Activated naive CD8-positive, alpha-beta T cell treated with anti-CD3 and anti-CD28 coated beads for 36 hours (primary cell): ENCODE measurements around the gene MAML3. TPM values are rescaled to one million over a fixed set of nuclear protein-coding genes. Genes with fewer than 3 reads are reported as not detected.

Experiments
- DNase-seq: peaks from one replicate; pipeline ENCODE4 v3.0.0; 2021
- H3K27ac Mint-ChIP-seq: one replicate; pipeline ENCODE4 v1.8.0; 2022; ENCODE audit warnings: mild to moderate bottlenecking, moderate library complexity, mixed read lengths
- H3K27me3 Mint-ChIP-seq: one replicate; pipeline ENCODE4 v1.8.0; 2022; ENCODE audit warnings: mild to moderate bottlenecking, mixed read lengths
- H3K36me3 Mint-ChIP-seq: one replicate; pipeline ENCODE4 v1.8.0; 2021; ENCODE audit warnings: mild to moderate bottlenecking, mixed read lengths
- H3K4me1 Mint-ChIP-seq: one replicate; pipeline ENCODE4 v1.8.0; 2021; ENCODE audit warnings: mixed read lengths
- H3K4me3 Mint-ChIP-seq: one replicate; pipeline ENCODE4 v1.8.0; 2022; ENCODE audit warnings: mild to moderate bottlenecking, moderate library complexity, mixed read lengths
- H3K9me3 Mint-ChIP-seq: one replicate; pipeline ENCODE4 v1.8.0; 2022; ENCODE audit warnings: mixed read lengths
- total RNA-seq, 2 experiments: library from RNA; stranded (reverse); gene quantifications; one replicate each; pipeline ENCODE4 v1.2.3, GENCODE V29; 2021

Gene MAML3
- total RNA-seq, 2 experiments from 2014 or later: 2.1 to 2.3 TPM

- H3K27me3 Mint-ChIP-seq: no peaks in the 10 kb centered on the region
- H3K27ac Mint-ChIP-seq: no peak overlapping the region
- H3K9me3 Mint-ChIP-seq: no peaks in the 10 kb centered on the region
- no peak for DNase-seq
- no peaks in the 10 kb centered on the region for H3K4me1 Mint-ChIP-seq
- no peaks in the 10 kb centered on the region for H3K36me3 Mint-ChIP-seq
- H3K4me3 Mint-ChIP-seq: no peak overlapping the region
Observed at GRCh38 chr4:139797287-139797686, 356.7 kb downstream of the MAML3 start.

GRCh38 chr4:139795527-139796314, 358.3 kb downstream of the MAML3 start:
- DNase-seq: no peak
- Mint-ChIP-seq H3K27ac (no peak overlapping the region), H3K4me1 (no peaks in the 10 kb centered on the region), H3K4me3 (no peak overlapping the region), H3K36me3 (no peaks in the 10 kb centered on the region), H3K9me3 (no peaks in the 10 kb centered on the region), H3K27me3 (no peaks in the 10 kb centered on the region)

GRCh38 chr4:139794158-139794954, 359.6 kb downstream of the MAML3 start:
- Mint-ChIP-seq H3K4me1 (no peaks in the 10 kb centered on the region), H3K4me3 (no peak overlapping the region), H3K27me3 (no peaks in the 10 kb centered on the region), H3K9me3 (no peaks in the 10 kb centered on the region), H3K36me3 (no peaks in the 10 kb centered on the region), H3K27ac (no peak overlapping the region)
- DNase-seq: no peak

- Mint-ChIP-seq H3K36me3 (no peaks in the 10 kb centered on the region), H3K9me3 (no peaks in the 10 kb centered on the region), H3K4me3 (no peak overlapping the region), H3K27me3 (no peaks in the 10 kb centered on the region), H3K4me1 (peaks cover 3% of the 10 kb centered on the region), H3K27ac (no peak overlapping the region)
- no peak for DNase-seq
Observed at GRCh38 chr4:139791681-139792080, 362.3 kb downstream of the MAML3 start.

GRCh38 chr4:139790291-139790690, 363.7 kb downstream of the MAML3 start:
- Mint-ChIP-seq H3K9me3 (no peaks in the 10 kb centered on the region), H3K27ac (no peak overlapping the region), H3K36me3 (no peaks in the 10 kb centered on the region), H3K4me3 (no peak overlapping the region), H3K4me1 (peaks cover 3% of the 10 kb centered on the region), H3K27me3 (no peaks in the 10 kb centered on the region)
- DNase-seq: no peak

- peaks cover 3% of the 10 kb centered on the region for H3K4me1 Mint-ChIP-seq
- H3K36me3 Mint-ChIP-seq: no peaks in the 10 kb centered on the region
- H3K4me3 Mint-ChIP-seq: no peak overlapping the region
- no peak for DNase-seq
- H3K9me3 Mint-ChIP-seq: no peaks in the 10 kb centered on the region
- no peak overlapping the region for H3K27ac Mint-ChIP-seq
- no peaks in the 10 kb centered on the region for H3K27me3 Mint-ChIP-seq
Observed at GRCh38 chr4:139789096-139789654, 364.8 kb downstream of the MAML3 start.

GRCh38 chr4:139786494-139787354, 367.3 kb downstream of the MAML3 start:
- Mint-ChIP-seq H3K27me3 (no peaks in the 10 kb centered on the region), H3K4me3 (no peak overlapping the region), H3K27ac (no peak overlapping the region), H3K4me1 (peaks cover 3% of the 10 kb centered on the region), H3K36me3 (no peaks in the 10 kb centered on the region), H3K9me3 (no peaks in the 10 kb centered on the region)
- DNase-seq: no peak

- Mint-ChIP-seq H3K9me3 (no peaks in the 10 kb centered on the region), H3K27ac (no peak overlapping the region), H3K27me3 (no peaks in the 10 kb centered on the region), H3K4me1 (peaks cover 3% of the 10 kb centered on the region), H3K4me3 (no peak overlapping the region), H3K36me3 (no peaks in the 10 kb centered on the region)
- no peak for DNase-seq
Observed at GRCh38 chr4:139785356-139785755, 368.6 kb downstream of the MAML3 start.

- Mint-ChIP-seq H3K27me3 (no peaks in the 10 kb centered on the region), H3K4me1 (peaks cover 3% of the 10 kb centered on the region), H3K27ac (no peak overlapping the region), H3K9me3 (no peaks in the 10 kb centered on the region), H3K36me3 (no peaks in the 10 kb centered on the region), H3K4me3 (no peak overlapping the region)
- DNase-seq: no peak
Observed at GRCh38 chr4:139783741-139784484, 370.1 kb downstream of the MAML3 start.

- Mint-ChIP-seq H3K27ac (no peak overlapping the region), H3K9me3 (no peaks in the 10 kb centered on the region), H3K27me3 (no peaks in the 10 kb centered on the region), H3K4me3 (no peak overlapping the region), H3K36me3 (no peaks in the 10 kb centered on the region), H3K4me1 (peaks cover 3% of the 10 kb centered on the region)
- no peak for DNase-seq
Observed at GRCh38 chr4:139782926-139783522, 371.0 kb downstream of the MAML3 start.

- Mint-ChIP-seq H3K4me1 (no peaks in the 10 kb centered on the region), H3K27ac (no peak overlapping the region), H3K36me3 (peaks cover 4% of the 10 kb centered on the region), H3K4me3 (no peak overlapping the region), H3K9me3 (no peaks in the 10 kb centered on the region), H3K27me3 (no peaks in the 10 kb centered on the region)
- DNase-seq: no peak
Observed at GRCh38 chr4:139781066-139781465, 372.9 kb downstream of the MAML3 start.

- H3K27me3 Mint-ChIP-seq: no peaks in the 10 kb centered on the region
- no peaks in the 10 kb centered on the region for H3K9me3 Mint-ChIP-seq
Observed at GRCh38 chr4:139779691-139780090, 374.3 kb downstream of the MAML3 start.

GRCh38 chr4:139777757-139778156, 376.2 kb downstream of the MAML3 start:
- H3K27me3 Mint-ChIP-seq: no peaks in the 10 kb centered on the region
- H3K4me1 Mint-ChIP-seq: no peaks in the 10 kb centered on the region
- no peak overlapping the region for H3K27ac Mint-ChIP-seq
- H3K36me3 Mint-ChIP-seq: peaks cover 4% of the 10 kb centered on the region
- H3K9me3 Mint-ChIP-seq: no peaks in the 10 kb centered on the region
- no peak overlapping the region for H3K4me3 Mint-ChIP-seq
- DNase-seq: no peak

More at GRCh38 chr4:139779691-139780090, 374.3 kb downstream of the MAML3 start:
- H3K36me3 Mint-ChIP-seq: peaks cover 4% of the 10 kb centered on the region
- no peaks in the 10 kb centered on the region for H3K4me1 Mint-ChIP-seq
- H3K4me3 Mint-ChIP-seq: no peak overlapping the region
- DNase-seq: no peak
- H3K27ac Mint-ChIP-seq: no peak overlapping the region

GRCh38 chr4:139776235-139776634, 377.7 kb downstream of the MAML3 start:
- Mint-ChIP-seq H3K4me3 (no peak overlapping the region), H3K36me3 (peaks cover 4% of the 10 kb centered on the region), H3K4me1 (no peaks in the 10 kb centered on the region), H3K27me3 (no peaks in the 10 kb centered on the region), H3K27ac (no peak overlapping the region), H3K9me3 (no peaks in the 10 kb centered on the region)
- no peak for DNase-seq
